HG03175 (cell line): ENCODE results near the gene SLC35C1.

ENCODE experiments used
- ATAC-seq: cut with Tn5 transposase; IDR thresholded peaks from one replicate; pipeline ENCODE4 v1.9.1; 2021; ENCODE audit warnings: mild to moderate bottlenecking, moderate library complexity; ENCODE audit not compliant: unreplicated experiment

Gene SLC35C1

GRCh38 chr11:45804761-45805304, at the start of gene SLC35C1:
SLC35C1 (plus strand) TSS chr11:45805149; CDS start chr11:45805802, 653 bp downstream.
- ATAC-seq: peak; percentile 96

- no peak for ATAC-seq
Observed at GRCh38 chr11:45755281-45755859, 49.6 kb upstream of the SLC35C1 start.

- ATAC-seq: no peak
Observed at GRCh38 chr11:45756384-45757010, 48.5 kb upstream of the SLC35C1 start.

GRCh38 chr11:45757672-45758071, 47.3 kb upstream of the SLC35C1 start:
- ATAC-seq: no peak

GRCh38 chr11:45761659-45762058, 43.3 kb upstream of the SLC35C1 start:
- no peak for ATAC-seq

GRCh38 chr11:45765107-45765668, 39.8 kb upstream of the SLC35C1 start:
- ATAC-seq: no peak

GRCh38 chr11:45765836-45766235, 39.1 kb upstream of the SLC35C1 start:
- no peak for ATAC-seq

GRCh38 chr11:45766469-45766868, 38.5 kb upstream of the SLC35C1 start:
- ATAC-seq: no peak

- no peak for ATAC-seq
Observed at GRCh38 chr11:45768486-45768885, 36.5 kb upstream of the SLC35C1 start.

GRCh38 chr11:45769960-45770359, 35.0 kb upstream of the SLC35C1 start:
- no peak for ATAC-seq

- ATAC-seq: peak; percentile 51
Observed at GRCh38 chr11:45771193-45771565, 33.8 kb upstream of the SLC35C1 start.

GRCh38 chr11:45771566-45772448, 33.1 kb upstream of the SLC35C1 start:
- ATAC-seq: peak; percentile 73

GRCh38 chr11:45772449-45772774, 32.5 kb upstream of the SLC35C1 start:
- no peak for ATAC-seq

- ATAC-seq: no peak
Observed at GRCh38 chr11:45772986-45773785, 31.8 kb upstream of the SLC35C1 start.

- no peak for ATAC-seq
Observed at GRCh38 chr11:45773786-45774655, 30.9 kb upstream of the SLC35C1 start.

GRCh38 chr11:45774786-45775185, 30.2 kb upstream of the SLC35C1 start:
- ATAC-seq: no peak

GRCh38 chr11:45777127-45777969, 27.6 kb upstream of the SLC35C1 start:
- ATAC-seq: no peak

GRCh38 chr11:45778341-45778740, 26.6 kb upstream of the SLC35C1 start:
- ATAC-seq: no peak

- no peak for ATAC-seq
Observed at GRCh38 chr11:45779602-45780001, 25.3 kb upstream of the SLC35C1 start.
